Urothelium cell line (cell line): Measurements from ENCODE around the gene PPM1M.
A peak's percentile ranks its signal among the peaks of the same experiment; 100 is the strongest.
"Not testable (repeated sequence)": the region's sequence is repeated elsewhere in the genome, so short reads cannot be mapped to it uniquely, and the experiment has no call there.

Experiments used
- DNase-seq: peaks from one replicate; pipeline ENCODE4 v3.0.0; 2011; ENCODE audit warnings: low spot score, mixed read lengths
- FAIRE-seq: peaks from 2 replicates; lab custom pipeline; 2011; peaks lifted over from hg19 to GRCh38; lab: Jason Lieb, UNC

PPM1M gene

DNA sequence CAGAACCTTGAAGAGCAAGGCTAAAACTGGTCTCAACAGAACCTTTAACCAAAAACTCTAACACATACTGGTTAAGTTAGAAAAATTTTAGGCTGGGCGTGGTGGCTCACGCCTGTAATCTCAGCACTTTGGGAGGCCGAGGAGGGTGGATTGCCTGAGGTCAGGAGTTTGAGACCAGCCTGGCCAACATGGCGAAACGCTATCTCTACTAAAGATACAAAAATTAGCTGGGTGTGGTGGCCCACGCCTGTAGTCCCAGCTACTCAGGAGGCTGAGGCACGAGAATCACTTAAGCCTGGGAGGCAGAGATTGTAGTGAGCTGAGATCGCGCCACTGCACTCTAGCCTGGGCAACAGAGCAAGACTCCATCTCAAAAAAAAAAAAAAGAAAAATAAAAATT is 26.6 kb downstream of the PPM1M start:
- not testable (repeated sequence) for DNase-seq, FAIRE-seq

- no peak for DNase-seq
- FAIRE-seq: no peak
Observed at GRCh38 chr3:52272831-52273230, 27.3 kb downstream of the PPM1M start.

GRCh38 chr3:52274781-52275180 is 29.2 kb downstream of the PPM1M start:
- DNase-seq, FAIRE-seq: not testable (repeated sequence)

GRCh38 chr3:52277071-52277964 is 31.8 kb downstream of the PPM1M start:
- no peak for FAIRE-seq

DNA sequence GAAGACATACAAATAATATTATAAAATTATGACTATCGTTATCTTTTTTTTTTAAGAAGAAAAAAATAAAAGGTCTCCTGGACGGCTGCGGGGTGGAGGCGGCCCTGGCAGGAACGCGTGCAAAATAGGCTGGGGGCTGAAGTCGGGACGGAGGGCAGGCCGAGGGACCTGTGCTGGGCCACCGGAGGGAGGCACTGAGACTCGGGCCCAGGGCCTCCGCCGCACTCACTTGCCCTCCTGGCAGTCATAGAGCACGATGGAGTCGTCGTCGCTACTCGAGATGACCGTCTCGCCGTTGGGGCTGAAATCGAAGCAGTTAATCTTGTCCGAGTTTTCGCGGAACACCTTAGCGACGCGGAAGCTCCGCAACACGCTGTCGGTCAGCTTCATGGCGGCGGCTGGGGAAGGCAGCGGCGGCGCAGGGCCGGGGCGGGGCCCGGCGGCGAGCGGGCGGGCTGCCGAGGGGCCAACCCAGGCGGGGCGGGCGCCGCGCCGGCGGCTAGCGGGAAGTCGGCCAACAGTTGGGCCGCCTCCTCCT is 32.5 kb downstream of the PPM1M start:
- FAIRE-seq: no peak
- peak; percentile 73 for DNase-seq

More at GRCh38 chr3:52277071-52277964, 31.8 kb downstream of the PPM1M start:
- peak; percentile 55 for DNase-seq

DNA sequence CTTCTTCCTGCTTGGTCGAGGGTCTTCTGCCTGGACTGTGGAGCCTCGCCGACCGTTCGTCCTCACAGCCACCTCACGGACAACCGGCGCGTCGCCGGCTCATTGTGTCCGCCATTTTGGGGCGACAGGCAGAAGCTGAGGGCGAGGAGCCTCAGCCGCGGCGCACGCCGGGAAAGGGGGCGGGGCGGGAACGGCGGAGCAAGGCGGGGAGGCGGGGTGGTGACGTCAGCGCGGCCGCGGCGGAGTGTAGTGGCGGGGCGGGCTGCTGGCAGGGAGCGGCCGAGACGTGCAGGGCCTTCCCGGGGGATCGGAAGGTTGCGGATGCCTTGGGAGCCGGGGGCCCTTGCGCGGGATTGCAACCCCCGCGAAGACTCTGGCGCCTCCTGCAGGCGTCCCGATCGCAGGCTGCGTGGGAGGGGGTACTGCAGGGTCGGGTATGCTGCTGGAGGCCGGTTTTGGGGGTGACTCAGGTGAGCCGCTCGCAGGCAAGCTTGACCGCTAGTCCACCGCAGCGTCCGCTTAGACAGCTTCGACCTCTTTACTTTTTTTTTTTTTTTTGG is 33.0 kb downstream of the PPM1M start, which contains the start of gene WDR82:
Gene WDR82 (minus strand): TSS at position 140 of the 560 bp plus-strand sequence. CDS start 288 bp downstream, outside the sequence.
- peak; percentile 99 for DNase-seq
- FAIRE-seq: peak; percentile 96

DNA sequence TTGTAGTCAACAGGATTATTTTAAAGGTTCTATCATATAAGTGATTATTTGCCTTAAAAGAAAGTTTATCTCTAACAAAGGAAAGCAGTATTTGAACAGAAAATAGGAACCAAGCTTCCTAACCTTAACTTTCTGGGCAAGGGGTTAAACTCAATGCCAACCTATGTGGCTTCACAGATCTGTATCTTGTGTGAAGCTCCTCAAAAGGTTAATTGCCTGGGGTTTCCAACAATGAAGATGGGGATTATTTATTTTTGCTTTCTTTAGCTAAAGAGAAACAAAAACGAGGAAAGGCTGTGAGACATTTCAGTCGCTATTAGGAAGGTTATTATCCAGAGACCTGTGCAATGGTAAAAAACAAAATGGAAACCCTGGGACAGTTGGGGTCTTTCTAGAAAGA is 34.0 kb downstream of the PPM1M start:
- no peak for DNase-seq
- no peak for FAIRE-seq

GRCh38 chr3:52280050-52280461 is 34.5 kb downstream of the PPM1M start:
- FAIRE-seq (no peak), DNase-seq (no peak)

DNA sequence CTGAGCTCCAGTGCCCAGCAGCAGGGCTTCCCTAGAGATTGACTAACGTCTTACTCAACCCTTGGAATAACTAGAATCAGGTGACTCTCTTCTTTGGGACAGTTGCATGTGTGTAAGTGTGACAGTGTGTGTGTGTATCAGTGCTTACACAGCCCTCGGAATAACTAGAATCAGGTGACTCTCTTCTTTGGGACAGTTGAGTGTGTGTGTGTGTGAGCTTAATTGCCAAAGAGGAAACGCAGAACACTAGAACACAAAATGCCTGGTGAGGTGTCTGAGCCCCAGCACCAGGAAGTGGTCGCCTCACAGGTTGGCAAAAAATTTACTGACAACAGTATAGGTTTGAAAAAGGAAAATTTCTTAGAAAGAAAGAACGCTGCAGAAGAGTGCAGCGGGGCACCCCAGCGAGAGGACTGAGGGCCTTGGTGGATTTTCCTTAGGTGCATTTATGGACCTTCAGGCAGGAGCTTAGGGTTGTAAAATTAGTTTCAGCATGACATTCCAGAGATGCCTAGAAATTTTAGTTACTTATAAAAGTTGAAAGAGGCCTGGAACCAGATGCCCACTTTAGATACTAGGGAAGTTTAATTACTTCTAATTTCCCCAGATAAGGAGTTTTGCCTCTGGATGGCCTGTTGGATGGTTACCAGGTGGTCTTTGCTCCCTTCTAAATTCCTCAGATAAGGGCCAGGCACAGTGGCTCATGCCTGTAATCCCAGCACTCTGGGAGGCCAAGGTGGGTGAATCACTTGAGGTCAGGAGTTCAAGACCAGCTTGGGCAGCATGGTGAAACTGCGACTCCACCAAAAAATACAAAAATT is 36.6 kb downstream of the PPM1M start:
- no peak for FAIRE-seq
- no peak for DNase-seq

- DNase-seq (no peak), FAIRE-seq (no peak)
Observed at GRCh38 chr3:52283306-52283705, 37.7 kb downstream of the PPM1M start.

GRCh38 chr3:52284051-52284450 is 38.5 kb downstream of the PPM1M start:
- FAIRE-seq, DNase-seq: not testable (repeated sequence)

- FAIRE-seq (no peak), DNase-seq (no peak)
Observed at GRCh38 chr3:52286777-52287110, 41.2 kb downstream of the PPM1M start.

DNA sequence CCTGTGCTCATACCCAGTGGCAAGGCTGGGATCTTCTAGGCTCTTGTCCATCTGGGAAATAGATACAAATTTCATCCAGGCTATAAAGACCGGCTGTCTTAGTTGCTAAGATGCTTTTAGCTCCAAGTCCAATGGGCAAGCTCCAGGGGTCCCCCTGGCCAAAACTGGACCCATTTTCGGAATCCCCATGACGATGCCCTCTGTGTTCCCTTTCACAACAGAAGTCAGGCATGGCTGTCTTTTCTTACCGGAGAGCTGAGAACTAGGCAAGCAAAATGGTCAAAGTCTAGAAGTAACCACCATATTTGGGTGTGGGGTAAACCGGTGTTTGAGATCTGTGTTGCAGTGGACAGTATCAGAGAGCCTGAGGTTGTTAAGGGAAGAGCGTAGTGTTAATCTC is 43.1 kb downstream of the PPM1M start:
- no peak for FAIRE-seq

GRCh38 chr3:52289338-52289746 is 43.8 kb downstream of the PPM1M start:
- no peak for FAIRE-seq
- no peak for DNase-seq

More for the DNA sequence above, 43.1 kb downstream of the PPM1M start:
- no peak for DNase-seq

DNA sequence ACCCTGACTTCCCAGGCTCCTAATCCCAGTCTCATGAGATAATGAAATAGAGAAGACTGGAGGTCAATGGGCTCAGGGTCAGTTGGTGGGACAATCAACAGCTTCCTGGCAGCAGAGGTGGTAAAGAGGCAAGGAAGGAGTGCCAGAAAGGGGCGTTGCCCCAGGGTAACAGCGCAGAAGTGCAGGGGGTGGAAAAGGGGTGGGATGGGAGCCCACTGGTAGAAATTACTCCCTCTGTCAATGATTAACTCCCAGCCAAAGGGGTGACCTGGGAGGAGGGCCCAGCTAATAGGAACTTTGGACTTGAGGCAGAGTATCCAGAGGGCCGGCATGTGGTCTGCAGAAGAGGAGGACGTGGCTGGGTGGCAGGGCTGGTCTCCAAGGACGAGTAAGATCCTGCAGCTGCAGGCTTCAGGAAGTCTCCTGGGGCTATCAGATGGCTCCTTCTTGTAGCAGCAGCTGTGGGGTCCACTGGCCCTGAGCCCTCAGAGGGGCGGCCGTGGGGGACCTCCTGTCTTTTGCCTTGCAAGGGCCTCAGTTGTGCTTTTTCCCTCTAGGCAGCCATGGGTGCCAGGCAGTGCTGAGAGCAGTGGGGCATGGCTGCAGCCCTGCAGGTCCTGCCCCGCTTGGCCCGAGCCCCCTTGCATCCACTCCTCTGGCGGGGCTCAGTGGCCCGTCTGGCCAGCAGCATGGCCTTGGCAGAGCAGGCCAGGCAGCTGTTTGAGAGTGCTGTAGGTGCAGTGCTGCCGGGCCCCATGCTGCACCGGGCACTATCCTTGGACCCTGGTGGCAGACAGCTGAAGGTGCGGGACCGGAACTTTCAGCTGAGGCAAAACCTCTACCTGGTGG is 44.4 kb downstream of the PPM1M start:
- no peak for FAIRE-seq
- no peak for DNase-seq

- FAIRE-seq: no peak
Observed at GRCh38 chr3:52290596-52291507, 45.3 kb downstream of the PPM1M start.

GRCh38 chr3:52291508-52292181 is 46.1 kb downstream of the PPM1M start:
- no peak for FAIRE-seq
- no peak for DNase-seq

More at GRCh38 chr3:52290596-52291507, 45.3 kb downstream of the PPM1M start:
- DNase-seq: no peak
